Choroid plexus epithelial cell (primary cell): ENCODE measurements around the gene ADGRD1.

Experiments
- DNase-seq: peaks from one replicate; pipeline ENCODE4 v3.0.0-alpha.2; 2010; ENCODE audit warnings: low read depth
- H3K4me3 ChIP-seq: 2 replicates; pipeline ENCODE4 v1.5.1; 2011; ENCODE audit warnings: low read depth, mild to moderate bottlenecking, control low read depth, low read length, moderate library complexity
- CTCF ChIP-seq: conservative IDR thresholded peaks from 2 replicates; pipeline ENCODE4 v1.5.1; 2011; ENCODE audit warnings: low read depth, mild to moderate bottlenecking, control low read depth, inconsistent platforms, low read length, moderate library complexity

ADGRD1 gene

GRCh38 chr12:130998136-130998535 lies 44.4 kb downstream of the ADGRD1 start:
- TF ChIP-seq CTCF, result no peak
- no peak overlapping the region for H3K4me3 ChIP-seq
- no peak for DNase-seq

GRCh38 chr12:131000000-131000486 lies 46.3 kb downstream of the ADGRD1 start:
- no peak for TF ChIP-seq CTCF
- no peak overlapping the region for H3K4me3 ChIP-seq
- DNase-seq, result no peak

- no peak for DNase-seq
- no peak for TF ChIP-seq CTCF
Observed at GRCh38 chr12:131001493-131001892, 47.8 kb downstream of the ADGRD1 start.

GRCh38 chr12:131002216-131002631 lies 48.5 kb downstream of the ADGRD1 start:
- H3K4me3 ChIP-seq, result no peak overlapping the region
- TF ChIP-seq CTCF, result no peak
- no peak for DNase-seq

More at GRCh38 chr12:131001493-131001892, 47.8 kb downstream of the ADGRD1 start:
- no peak overlapping the region for H3K4me3 ChIP-seq

GRCh38 chr12:131003036-131003715 lies 49.5 kb downstream of the ADGRD1 start:
- TF ChIP-seq CTCF, result no peak
- H3K4me3 ChIP-seq, result no peak overlapping the region
- no peak for DNase-seq

GRCh38 chr12:131003716-131004045 lies 50.0 kb downstream of the ADGRD1 start:
- no peak for DNase-seq
- no peak overlapping the region for H3K4me3 ChIP-seq
- no peak for TF ChIP-seq CTCF

GRCh38 chr12:131004166-131004565 lies 50.5 kb downstream of the ADGRD1 start:
- no peak for TF ChIP-seq CTCF
- DNase-seq, result no peak
- no peak overlapping the region for H3K4me3 ChIP-seq
